GF-D8 (cell line): ENCODE measurements around the gene SMARCB1.

Experiments used
- DNase-seq: peaks from one replicate; lab custom pipeline; 2025; lab: John Stamatoyannopoulos, UW

The SMARCB1 gene

DNA sequence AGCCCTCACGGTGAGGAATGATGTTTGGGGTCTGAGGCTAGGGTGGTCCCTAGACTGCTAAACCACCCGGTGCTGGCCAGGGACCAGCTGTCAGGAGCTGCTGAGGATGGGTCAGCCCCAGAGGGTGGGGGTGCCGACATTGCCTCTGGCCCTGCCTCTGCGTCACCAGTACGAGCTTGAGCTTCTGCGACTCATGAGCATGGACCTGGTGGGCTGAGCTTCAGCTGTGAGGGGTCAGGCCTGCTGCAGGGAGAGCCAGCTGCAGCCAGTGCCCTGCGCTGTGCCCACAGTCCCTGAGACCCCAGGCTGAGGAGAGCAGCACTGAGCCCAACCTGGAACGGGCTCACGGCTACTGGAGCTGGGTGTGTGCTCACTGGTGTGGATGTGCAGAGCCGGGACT is 45.0 kb downstream of the SMARCB1 start:
- DNase-seq: no peak

- no peak for DNase-seq
These were observed 45.7 kb downstream of the SMARCB1 start for GRCh38 chr22:23832226-23833016.

GRCh38 chr22:23833017-23833751 is 46.4 kb downstream of the SMARCB1 start:
- DNase-seq: no peak

DNA sequence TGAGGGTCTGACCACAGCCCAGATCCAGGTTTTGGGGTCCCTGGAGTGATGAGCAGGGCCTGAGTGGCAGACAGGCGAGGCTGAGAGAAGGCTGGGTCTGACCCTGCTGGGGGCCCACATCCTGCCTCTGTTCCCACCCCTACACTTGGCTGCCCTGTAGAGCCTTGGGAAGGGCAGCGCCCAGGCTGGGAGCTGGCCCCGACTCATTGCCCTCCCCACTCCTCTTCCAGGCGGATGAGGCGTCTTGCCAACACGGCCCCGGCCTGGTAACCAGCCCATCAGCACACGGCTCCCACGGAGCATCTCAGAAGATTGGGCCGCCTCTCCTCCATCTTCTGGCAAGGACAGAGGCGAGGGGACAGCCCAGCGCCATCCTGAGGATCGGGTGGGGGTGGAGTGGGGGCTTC is 47.1 kb downstream of the SMARCB1 start:
- no peak for DNase-seq

- no peak for DNase-seq
These were observed 47.6 kb downstream of the SMARCB1 start for GRCh38 chr22:23834406-23834792.

DNA sequence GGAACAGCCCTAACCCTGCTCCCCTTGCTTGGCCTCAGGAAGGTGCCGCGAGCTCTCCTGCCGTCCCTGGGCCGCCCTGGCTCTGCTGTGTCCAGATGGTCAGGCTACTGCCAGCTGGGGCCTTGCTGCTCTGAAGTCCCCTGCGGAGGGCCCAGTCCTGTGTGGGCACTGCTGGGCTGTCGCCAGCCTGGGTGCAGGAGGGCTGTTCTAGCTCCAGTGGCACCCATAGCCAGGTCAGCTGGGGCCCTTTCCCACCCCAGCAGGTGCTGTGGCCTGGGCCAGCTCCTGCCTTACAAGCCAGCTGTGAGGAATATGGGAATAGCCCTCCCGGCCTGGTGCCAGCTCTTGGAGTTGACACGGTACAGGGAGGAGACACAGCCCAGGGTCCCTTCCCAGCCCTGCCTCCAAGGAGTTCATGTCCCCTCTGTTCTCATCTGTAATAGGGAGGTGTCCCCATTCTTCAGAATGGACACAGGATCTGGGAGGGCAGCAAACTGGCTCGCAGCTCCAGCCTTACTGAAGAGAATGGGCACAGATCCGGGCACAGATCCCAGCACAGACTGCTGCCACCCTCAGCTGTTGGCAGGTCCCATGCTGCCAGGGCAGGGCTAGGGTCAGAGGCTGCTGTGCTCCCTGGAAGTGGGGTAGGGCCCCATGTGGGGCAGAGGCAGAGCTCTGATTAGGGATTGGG is 48.2 kb downstream of the SMARCB1 start:
- DNase-seq: no peak

- DNase-seq: no peak
These were observed 48.8 kb downstream of the SMARCB1 start for GRCh38 chr22:23835484-23836144.

- DNase-seq: no peak
These were observed 49.5 kb downstream of the SMARCB1 start for GRCh38 chr22:23836281-23836680.

GRCh38 chr22:23836692-23837495 is 50.1 kb downstream of the SMARCB1 start:
- DNase-seq: no peak

- DNase-seq: no peak
These were observed 50.7 kb downstream of the SMARCB1 start for GRCh38 chr22:23837496-23837859.

DNA sequence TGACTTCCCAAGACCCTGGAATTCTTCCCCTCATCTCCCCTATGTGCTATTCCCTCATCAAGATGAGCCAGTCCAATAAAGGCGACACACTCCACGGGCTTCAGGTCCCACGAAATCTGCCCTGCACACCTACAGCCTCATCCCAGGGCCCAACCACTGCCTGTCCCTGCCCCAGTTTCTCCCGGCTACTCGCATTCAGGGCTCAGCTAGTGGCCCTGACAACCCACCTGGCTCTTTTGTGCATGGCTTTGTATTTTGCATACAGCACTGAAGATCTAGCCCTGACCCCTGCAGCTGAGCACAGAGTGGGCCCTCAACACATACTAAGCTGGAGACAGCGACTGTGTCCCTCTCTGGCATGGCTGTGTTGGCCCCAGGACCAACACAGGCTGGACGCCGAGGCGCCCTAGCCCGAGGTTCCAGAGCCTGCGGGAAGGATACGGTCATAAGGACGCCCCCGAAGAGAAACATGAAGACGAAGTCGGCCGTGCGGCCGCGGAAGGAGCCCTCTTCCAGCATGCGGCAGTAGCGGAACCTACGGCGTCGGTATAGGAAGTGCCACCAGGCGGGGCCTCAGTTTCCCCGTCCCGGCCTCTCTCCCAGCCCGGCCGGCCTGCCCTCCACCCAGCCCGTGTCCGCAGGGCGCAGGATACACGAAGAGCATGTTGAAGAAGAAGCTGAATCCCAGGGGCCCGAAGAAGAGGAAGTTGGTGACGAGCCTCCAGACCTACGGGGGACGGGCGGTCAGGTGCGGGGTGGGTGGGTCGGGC is 51.3 kb downstream of the SMARCB1 start:
- DNase-seq: no peak

- DNase-seq: peak; percentile 99
These were observed 52.1 kb downstream of the SMARCB1 start, which contains the start of gene DERL3 for GRCh38 chr22:23838681-23839468. TSS of gene DERL3 (minus strand) at chr22:23839006. CDS start at chr22:23838987, 19 bp downstream.

DNA sequence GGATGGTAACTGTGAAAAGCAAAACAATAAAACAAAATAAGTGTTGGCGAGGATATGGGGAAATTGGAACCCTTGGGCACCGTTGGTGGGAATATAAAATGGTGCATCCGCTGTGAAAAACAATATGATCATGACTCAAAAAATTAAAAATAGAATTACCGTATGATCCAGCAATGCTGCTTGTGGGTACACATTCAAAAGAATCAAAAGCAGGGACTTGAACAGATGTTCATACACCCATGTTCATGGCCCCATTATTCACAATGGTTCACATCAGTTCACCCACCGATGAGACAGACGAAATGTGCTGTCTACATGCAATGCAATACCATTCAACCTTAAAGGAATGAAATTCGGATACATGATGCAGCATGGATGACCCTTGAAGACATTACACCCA is 53.3 kb downstream of the SMARCB1 start:
- no peak for DNase-seq

DNA sequence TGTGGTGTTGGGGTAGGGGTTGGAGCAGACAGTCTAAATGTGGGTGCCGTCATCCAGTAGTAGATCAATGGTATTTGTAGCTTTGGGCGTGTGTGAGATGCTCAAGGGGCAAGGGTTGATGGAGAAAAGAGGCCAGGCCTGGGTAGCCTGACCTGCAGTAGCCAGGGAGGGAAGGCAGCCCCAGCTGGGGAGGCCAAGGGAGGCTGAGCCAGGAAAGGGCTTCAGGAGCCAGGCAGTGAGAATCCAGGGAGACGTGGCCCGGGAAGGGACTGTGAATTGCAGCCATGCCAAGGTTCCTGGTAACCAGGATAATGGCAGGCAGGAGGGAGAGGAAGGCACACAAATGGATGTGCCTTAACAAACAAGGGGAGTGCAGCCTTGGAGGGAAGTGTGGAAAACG is 54.5 kb downstream of the SMARCB1 start:
- DNase-seq: no peak

DNA sequence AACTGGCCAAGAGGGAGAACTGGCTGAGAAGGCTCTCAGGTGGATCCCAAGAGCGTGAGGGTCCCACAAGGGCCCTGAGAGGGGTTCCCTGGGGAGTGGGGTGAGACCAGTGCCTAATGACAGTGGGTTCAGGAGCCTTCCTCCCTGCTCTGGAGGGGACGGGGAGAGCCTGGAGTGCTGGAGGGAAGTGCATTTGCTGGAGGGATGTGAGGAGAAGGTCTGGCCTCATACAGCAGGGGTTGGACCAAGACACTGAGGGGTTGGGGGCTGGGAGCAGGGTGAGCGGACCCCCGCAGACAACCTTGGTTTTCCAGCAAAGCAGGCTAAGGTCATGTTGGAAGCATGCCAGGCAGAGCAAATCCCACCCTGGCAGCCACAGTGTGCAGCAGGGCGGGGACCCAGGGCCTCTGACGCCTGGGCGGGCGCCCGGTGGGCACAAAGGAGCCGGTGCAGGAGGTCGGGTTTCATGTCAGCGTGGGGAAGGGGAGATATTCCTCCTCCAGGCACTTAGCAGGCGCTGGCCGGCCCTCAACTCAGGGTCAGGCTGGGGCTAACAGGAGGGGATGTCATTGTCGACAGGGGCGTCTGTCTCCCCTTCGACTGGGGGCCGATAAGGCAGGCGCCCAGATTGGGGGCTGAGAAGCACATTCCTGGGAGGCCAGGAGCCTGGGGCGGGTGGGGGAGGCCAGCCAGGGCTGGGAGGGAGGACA is 55.1 kb downstream of the SMARCB1 start:
- no peak for DNase-seq

- DNase-seq: no peak
These were observed 55.8 kb downstream of the SMARCB1 start for GRCh38 chr22:23842599-23842998.

DNA sequence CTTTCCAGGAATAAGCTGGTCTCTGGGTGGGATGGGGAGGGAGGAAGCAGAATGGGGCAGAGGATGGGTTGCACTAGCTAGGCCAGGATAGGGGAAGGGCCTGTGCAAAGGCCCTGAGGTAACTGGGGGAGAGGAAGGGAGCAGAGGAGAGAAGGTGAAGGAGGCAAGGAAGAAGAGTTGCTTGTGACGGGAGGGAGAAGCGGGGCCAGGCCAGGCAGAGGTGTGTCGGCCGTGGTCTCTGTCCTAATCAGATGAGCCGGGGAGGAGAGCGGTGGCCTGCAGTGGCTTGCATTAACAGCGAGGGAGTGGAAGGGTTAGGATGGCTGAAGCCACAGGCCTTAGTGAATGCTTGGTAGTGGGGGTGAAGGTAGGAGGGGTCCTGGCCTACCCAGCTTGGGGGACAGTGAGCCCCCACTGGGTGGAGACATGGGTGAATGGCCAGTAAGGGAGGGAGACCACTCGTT is 58.0 kb downstream of the SMARCB1 start:
- DNase-seq: no peak

GRCh38 chr22:23845265-23846080 is 58.7 kb downstream of the SMARCB1 start:
- no peak for DNase-seq
